CD4-positive, alpha-beta T cell (primary cell): Measurements from ENCODE around the gene GAREM2. TPM values are rescaled to one million over a fixed set of nuclear protein-coding genes. Genes with fewer than 3 reads are reported as not detected.

Source experiments
- ATAC-seq: fragments of 200-7000 bp; cut with Tn5 transposase; one replicate; pipeline ENCODE4 v1.10.0; 2022; ENCODE audit warnings: mild to moderate bottlenecking; ENCODE audit not compliant: poor library complexity
- CTCF ChIA-PET: fragments of 350-600 bp; sonication (Branson Sonifier 250); formaldehyde crosslinking; loops from one replicate; lab custom pipeline; 2021; ENCODE audit warnings: antibody characterized with exemption, inconsistent platforms; lab: Charles Lee
- POLR2A ChIA-PET: fragments of 350-600 bp; sonication (Branson Sonifier 250); formaldehyde crosslinking; loops from one replicate; lab custom pipeline; 2021; ENCODE audit warnings: antibody characterized with exemption, inconsistent platforms; lab: Charles Lee
- DNase-seq, 14 experiments: peaks; one replicate each; pipeline ENCODE4 v3.0.0-alpha.2; 2013 to 2020; ENCODE audit warnings: mixed read lengths in 2 of 14
- H3K27ac ChIP-seq, 2 donors: one replicate each; pipeline versions ENCODE4 v1.5.1 to v1.7.0; 2013; ENCODE audit warnings: low read length in 2 of 2, low read depth in 1 of 2, mild to moderate bottlenecking in 1 of 2
- H3K27me3 ChIP-seq, 2 experiments: 1 replicate in 1 of 2; 2 replicates in 1 of 2; pipeline versions ENCODE4 v1.6.1 to v1.7.0; 2013; ENCODE audit warnings: low read length in 2 of 2, control low read depth in 1 of 2, mild to moderate bottlenecking in 1 of 2, moderate library complexity in 1 of 2; ENCODE audit not compliant: insufficient read depth in 2 of 2, control insufficient read depth in 1 of 2
- H3K36me3 ChIP-seq: one replicate; pipeline ENCODE4 v1.6.1; 2013; ENCODE audit warnings: low read length, control low read depth; ENCODE audit not compliant: insufficient read depth
- H3K4me1 ChIP-seq: one replicate; pipeline ENCODE4 v1.6.1; 2013; ENCODE audit warnings: low read length, control low read depth; ENCODE audit not compliant: insufficient read depth
- H3K4me3 ChIP-seq: one replicate; pipeline ENCODE4 v1.5.1; 2013; ENCODE audit warnings: mild to moderate bottlenecking, low read length, moderate library complexity
- H3K9me3 ChIP-seq, 2 experiments: 1 replicate in 1 of 2; 2 replicates in 1 of 2; pipeline versions ENCODE4 v1.6.1 to v1.7.0; 2013; ENCODE audit warnings: low read length in 2 of 2, mild to moderate bottlenecking in 2 of 2, control low read depth in 1 of 2, moderate library complexity in 1 of 2; ENCODE audit not compliant: control insufficient read depth in 1 of 2, insufficient read depth in 1 of 2
- H3K27ac Mint-ChIP-seq: one replicate; pipeline ENCODE4 v1.8.0; 2020; ENCODE audit warnings: mixed read lengths
- H3K27me3 Mint-ChIP-seq: one replicate; pipeline ENCODE4 v1.8.0; 2021; ENCODE audit warnings: mixed read lengths
- H3K36me3 Mint-ChIP-seq: one replicate; pipeline ENCODE4 v1.8.0; 2021; ENCODE audit warnings: low read depth, mixed read lengths
- H3K4me1 Mint-ChIP-seq: one replicate; pipeline ENCODE4 v1.8.0; 2021; ENCODE audit warnings: low read depth, mixed read lengths
- H3K4me3 Mint-ChIP-seq: one replicate; pipeline ENCODE4 v1.8.0; 2020; ENCODE audit warnings: mild to moderate bottlenecking, mixed read lengths
- H3K9me3 Mint-ChIP-seq: one replicate; pipeline ENCODE4 v1.8.0; 2020; ENCODE audit warnings: mixed read lengths
- CTCF ChIP-seq: fragments of 200-600 bp; IDR thresholded peaks from one replicate; pipeline ENCODE4 v1.8.0; 2022; ENCODE audit warnings: antibody characterized with exemption, mild to moderate bottlenecking
- intact Hi-C, 2 experiments: fragments of 100-400 bp; cut with DNase I in 1 of 2; cut with micrococcal nuclease in 1 of 2; formaldehyde crosslinking; loops; one replicate each; pipeline versions ENCODE4 v1.15.1 to v1.9.0; 2023 to 2025; cut with DNase I, micrococcal nuclease
- total RNA-seq, 174 experiments: library from RNA in 2 of 174; stranded (reverse) in 2 of 174; gene quantifications; one replicate each; pipeline ENCODE4 v1.2.3 and lab custom pipeline; 2021 to 2026

Gene GAREM2
- total RNA-seq, 2 experiments from 2014 or later, result 4.3 to 7.3 TPM

DNA sequence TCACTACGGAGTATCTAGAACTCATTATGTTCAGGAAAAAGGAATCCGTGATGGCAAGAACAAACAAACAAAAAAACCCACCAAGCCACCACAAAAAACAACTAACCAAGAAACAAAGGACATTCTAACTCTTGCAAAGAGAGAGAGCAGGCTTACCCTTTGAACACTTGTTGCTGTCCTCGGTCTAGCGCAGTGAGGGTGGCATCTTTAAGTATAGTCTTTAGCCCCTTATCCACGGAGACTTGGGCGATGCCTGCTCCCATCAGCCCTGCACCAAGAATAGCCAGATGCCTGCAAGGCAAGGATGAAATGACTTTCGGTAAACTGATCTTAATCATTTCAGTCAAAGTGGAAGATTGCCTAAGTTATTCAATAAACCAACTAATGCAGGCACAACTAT is 31.0 kb downstream of the GAREM2 start:
- Mint-ChIP-seq H3K36me3 (peaks cover 90% of the 10 kb centered on the region), H3K27ac (no peak overlapping the region), H3K4me1 (no peaks in the 10 kb centered on the region), H3K9me3 (no peaks in the 10 kb centered on the region), H3K4me3 (no peak overlapping the region), H3K27me3 (no peaks in the 10 kb centered on the region)
- no peak for TF ChIP-seq CTCF
- ATAC-seq (no peak), DNase-seq (no peak)
- intact Hi-C loops, result no loop called here
- Histone ChIP-seq H3K27me3 (no peaks in the 10 kb centered on the region), H3K27ac (no peak overlapping the region), H3K4me3 (no peak overlapping the region), H3K4me1 (no peaks in the 10 kb centered on the region), H3K36me3 (peaks cover 83% of the 10 kb centered on the region), H3K9me3 (no peaks in the 10 kb centered on the region)
- ChIA-PET POLR2A (no interaction called here), CTCF (no interaction called here)

DNA sequence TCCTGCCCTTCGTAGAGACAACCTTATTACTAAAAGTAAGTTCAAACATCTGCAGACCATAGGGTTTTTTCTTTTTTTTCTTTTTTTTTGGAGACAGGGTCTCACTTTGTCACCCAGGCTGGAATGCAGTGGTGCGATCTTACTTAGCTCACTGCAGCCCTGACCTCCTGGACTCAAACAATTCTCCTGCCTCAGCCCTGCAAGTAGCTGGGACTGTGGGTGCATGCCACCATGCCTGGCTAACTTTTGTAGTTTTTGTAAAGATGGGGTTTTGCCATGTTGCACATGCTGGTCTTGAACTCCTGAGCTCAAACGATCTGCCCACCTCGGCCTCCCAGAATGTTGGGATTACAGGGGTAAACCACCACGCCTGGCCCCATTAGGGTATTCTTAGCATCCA is 39.1 kb downstream of the GAREM2 start:
- no peaks in the 10 kb centered on the region for H3K4me1 Mint-ChIP-seq
- no peaks in the 10 kb centered on the region for H3K27me3 ChIP-seq
- intact Hi-C loops, result no loop called here
- H3K4me1 ChIP-seq, result no peaks in the 10 kb centered on the region
- H3K27me3 Mint-ChIP-seq, result no peaks in the 10 kb centered on the region
- no peak overlapping the region for H3K27ac Mint-ChIP-seq
- DNase-seq (no peak), ATAC-seq (no peak)
- no peak overlapping the region for H3K4me3 Mint-ChIP-seq
- H3K27ac ChIP-seq, result no peak overlapping the region
- ChIA-PET CTCF (no interaction called here), POLR2A (no interaction called here)
- no peak for TF ChIP-seq CTCF
- peaks cover 88% of the 10 kb centered on the region for H3K36me3 ChIP-seq
- H3K9me3 Mint-ChIP-seq, result no peaks in the 10 kb centered on the region
- H3K4me3 ChIP-seq, result no peak overlapping the region
- peaks cover 95% of the 10 kb centered on the region for H3K36me3 Mint-ChIP-seq
- no peaks in the 10 kb centered on the region for H3K9me3 ChIP-seq

DNA sequence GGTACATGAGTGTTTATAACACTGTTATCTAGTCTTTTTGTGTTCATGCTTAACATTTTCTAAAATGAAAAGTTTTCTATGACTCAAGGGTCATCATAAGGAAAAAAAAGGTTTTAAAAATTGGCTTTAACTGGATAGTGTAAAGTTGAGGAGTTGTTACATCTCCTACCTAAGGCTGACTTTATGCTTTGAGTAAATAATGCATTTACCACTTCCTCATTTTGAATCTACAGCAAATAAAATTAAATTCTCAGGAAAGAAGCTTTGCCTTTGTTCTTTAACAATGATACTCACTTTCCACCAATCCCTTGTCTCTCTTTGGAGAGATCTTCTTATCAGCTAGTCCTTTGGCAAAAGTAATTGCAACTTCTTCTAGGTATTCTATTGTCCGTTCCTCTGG is 41.9 kb downstream of the GAREM2 start:
- H3K27ac ChIP-seq, result no peak overlapping the region
- ATAC-seq (no peak), DNase-seq (no peak)
- no peaks in the 10 kb centered on the region for H3K27me3 ChIP-seq
- intact Hi-C loops, result no loop called here
- TF ChIP-seq CTCF, result no peak
- no peak overlapping the region for H3K27ac Mint-ChIP-seq
- no peak overlapping the region for H3K4me3 ChIP-seq
- CTCF ChIA-PET, result no interaction called here
- H3K27me3 Mint-ChIP-seq, result no peaks in the 10 kb centered on the region
- H3K4me3 Mint-ChIP-seq, result no peak overlapping the region
- H3K36me3 Mint-ChIP-seq, result peaks cover 88% of the 10 kb centered on the region
- H3K4me1 Mint-ChIP-seq, result no peaks in the 10 kb centered on the region
- POLR2A ChIA-PET, result no interaction called here
- no peaks in the 10 kb centered on the region for H3K4me1 ChIP-seq
- H3K9me3 ChIP-seq, result no peaks in the 10 kb centered on the region
- peaks cover 70% of the 10 kb centered on the region for H3K36me3 ChIP-seq
- H3K9me3 Mint-ChIP-seq, result no peaks in the 10 kb centered on the region
